BJ (cell line): ENCODE data around the gene SORCS2. TPM values are rescaled to one million over a fixed set of nuclear protein-coding genes. Genes with fewer than 3 reads are reported as not detected.
A peak's percentile ranks its signal among the peaks of the same experiment; 100 is the strongest.

Experiments used
- CTCF ChIA-PET: fragments of 350-600 bp; formaldehyde crosslinking; extraction: SDS; loops from one replicate; lab custom pipeline; 2021; ENCODE audit warnings: antibody characterized with exemption, inconsistent platforms; lab: Yijun Ruan, JAX
- POLR2A ChIA-PET: fragments of 300-600 bp; sonication (Branson Sonifier 250); formaldehyde crosslinking; extraction: SDS; loops from one replicate; lab custom pipeline; 2021; ENCODE audit warnings: antibody characterized with exemption; lab: Charles Lee
- DNase-seq: peaks from one replicate; pipeline ENCODE4 v3.0.0-alpha.2; 2011; ENCODE audit warnings: low read depth
- H3K27me3 ChIP-seq: 2 replicates; pipeline ENCODE4 v1.6.0; 2011; ENCODE audit warnings: low read length; ENCODE audit not compliant: control insufficient read depth, insufficient read depth
- H3K36me3 ChIP-seq: 2 replicates; pipeline ENCODE4 v1.5.1; 2011; ENCODE audit warnings: low read length; ENCODE audit not compliant: control insufficient read depth, insufficient read depth
- H3K4me3 ChIP-seq: 2 replicates; pipeline ENCODE4 v1.5.1; 2011; ENCODE audit warnings: low read depth, mild to moderate bottlenecking, control low read depth, low read length
- CTCF ChIP-seq: IDR thresholded peaks from 2 replicates; pipeline ENCODE4 v1.5.1; 2011; ENCODE audit warnings: low read depth, mild to moderate bottlenecking, control low read depth, inconsistent platforms, low read length, moderate library complexity; ENCODE audit not compliant: insufficient read depth
- polyA plus RNA-seq: library from polyadenylated mRNA; depleted of rRNA; stranded (reverse); fragments of >200 nt; gene quantifications from 2 replicates; pipeline ENCODE4 v1.2.3, GENCODE V29; 2011

The SORCS2 gene
- polyA plus RNA-seq, 1 experiment = 0.63 TPM

- H3K36me3 ChIP-seq = no peaks in the 10 kb centered on the region
- peaks cover 42% of the 10 kb centered on the region for H3K27me3 ChIP-seq
- no peak for DNase-seq
- TF ChIP-seq CTCF = no peak
- CTCF ChIA-PET = interaction anchor here (0.6 to 4.9 kb wide), 30 partner anchors 10 to 611 kb away, joined by 3 to 94 read pairs (median 3); no protein-coding TSS in a partner anchor
- POLR2A ChIA-PET = no interaction called here
- no peak overlapping the region for H3K4me3 ChIP-seq
Measured at GRCh38 chr4:7191546-7192251, 639 bp upstream of the SORCS2 start.

GRCh38 chr4:7193030-7193958, 956 bp downstream of the SORCS2 start:
- no peak for TF ChIP-seq CTCF
- Histone ChIP-seq H3K4me3 (no peak overlapping the region; the same call in 1 of the 2 replicates), H3K36me3 (no peaks in the 10 kb centered on the region), H3K27me3 (peaks cover 41% of the 10 kb centered on the region)
- CTCF ChIA-PET = interaction anchor here (1.1 to 6.3 kb wide), 12 partner anchors 13 to 527 kb away, joined by 3 to 88 read pairs (median 6); no protein-coding TSS in a partner anchor
- POLR2A ChIA-PET = no interaction called here
- no peak for DNase-seq

GRCh38 chr4:7194251-7195140, 2.2 kb downstream of the SORCS2 start:
- POLR2A ChIA-PET = no interaction called here

GRCh38 chr4:7195141-7195515, 2.8 kb downstream of the SORCS2 start:
- no peaks in the 10 kb centered on the region for H3K36me3 ChIP-seq
- no peak for DNase-seq
- TF ChIP-seq CTCF = no peak
- peaks cover 24% of the 10 kb centered on the region for H3K27me3 ChIP-seq
- POLR2A ChIA-PET = no interaction called here
- H3K4me3 ChIP-seq = no peak overlapping the region
- CTCF ChIA-PET = interaction anchor here (1.0 to 6.3 kb wide), 15 partner anchors 7 to 525 kb away, joined by 3 to 88 read pairs (median 4); no protein-coding TSS in a partner anchor

More at GRCh38 chr4:7194251-7195140, 2.2 kb downstream of the SORCS2 start:
- no peaks in the 10 kb centered on the region for H3K36me3 ChIP-seq
- no peak for DNase-seq
- CTCF ChIA-PET = interaction anchor here (0.6 to 6.3 kb wide), 22 partner anchors 8 to 526 kb away, joined by 3 to 88 read pairs (median 4); no protein-coding TSS in a partner anchor
- H3K27me3 ChIP-seq = peaks cover 30% of the 10 kb centered on the region
- peak; percentile 61 for TF ChIP-seq CTCF
- H3K4me3 ChIP-seq = no peak overlapping the region
